GM21447 (cell line): ENCODE data around the gene EFCAB14.
"Not testable (repeated sequence)": the region's sequence is repeated elsewhere in the genome, so short reads cannot be mapped to it uniquely, and the experiment has no call there.

Experiments used
- ATAC-seq: cut with Tn5 transposase; IDR thresholded peaks from one replicate; pipeline ENCODE4 v1.9.1; 2021; ENCODE audit not compliant: unreplicated experiment

The EFCAB14 gene

GRCh38 chr1:46718727-46719622 is at the start of gene EFCAB14:
Gene EFCAB14, minus strand, starts transcription at chr1:46719114. Its CDS starts 1,027 bp downstream, at chr1:46718087.
- ATAC-seq, result peak; percentile 91

DNA sequence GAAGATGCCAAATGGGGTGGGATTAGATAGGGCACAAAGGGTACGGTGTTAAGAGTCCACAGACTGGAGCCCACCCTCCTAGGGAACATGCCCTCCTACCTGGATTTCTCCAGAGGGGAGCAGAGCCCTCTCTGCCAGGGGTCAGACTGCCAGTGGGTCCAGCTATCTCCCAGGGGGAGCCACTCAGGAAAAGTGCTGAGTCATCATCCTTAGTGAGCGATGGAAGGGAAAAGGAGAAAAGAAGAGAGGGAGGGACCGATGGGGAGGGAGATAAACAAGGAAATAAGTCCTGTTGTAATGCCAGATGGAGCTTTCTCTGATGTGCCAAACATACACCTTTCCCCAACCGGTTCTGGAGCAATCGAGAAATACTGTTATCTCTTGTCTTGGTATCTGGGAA is 49.5 kb upstream of the EFCAB14 start:
- no peak for ATAC-seq

GRCh38 chr1:46767649-46768282 is 48.9 kb upstream of the EFCAB14 start:
- no peak for ATAC-seq

- ATAC-seq, result no peak
Observed at GRCh38 chr1:46764402-46764801, 45.5 kb upstream of the EFCAB14 start.

DNA sequence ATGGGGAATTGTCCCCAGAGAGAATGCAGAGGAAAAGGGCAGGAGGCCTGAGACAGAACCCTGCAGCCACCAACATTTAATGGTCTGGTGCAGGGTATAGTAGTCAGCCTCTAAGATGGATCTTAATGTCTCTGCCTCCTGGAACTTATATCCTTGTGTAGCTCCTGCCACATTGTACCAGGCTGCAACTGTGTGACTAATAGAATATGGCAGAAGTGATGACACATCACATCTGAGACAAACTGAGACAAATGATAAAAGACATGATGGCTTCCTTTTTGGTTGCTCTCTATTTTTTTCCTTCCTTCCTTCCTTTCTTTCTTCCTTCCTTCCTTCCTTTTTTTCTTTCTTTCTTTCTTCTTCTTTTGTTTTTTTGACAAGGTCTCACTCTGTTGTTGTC is 42.8 kb upstream of the EFCAB14 start:
- ATAC-seq, result no peak

DNA sequence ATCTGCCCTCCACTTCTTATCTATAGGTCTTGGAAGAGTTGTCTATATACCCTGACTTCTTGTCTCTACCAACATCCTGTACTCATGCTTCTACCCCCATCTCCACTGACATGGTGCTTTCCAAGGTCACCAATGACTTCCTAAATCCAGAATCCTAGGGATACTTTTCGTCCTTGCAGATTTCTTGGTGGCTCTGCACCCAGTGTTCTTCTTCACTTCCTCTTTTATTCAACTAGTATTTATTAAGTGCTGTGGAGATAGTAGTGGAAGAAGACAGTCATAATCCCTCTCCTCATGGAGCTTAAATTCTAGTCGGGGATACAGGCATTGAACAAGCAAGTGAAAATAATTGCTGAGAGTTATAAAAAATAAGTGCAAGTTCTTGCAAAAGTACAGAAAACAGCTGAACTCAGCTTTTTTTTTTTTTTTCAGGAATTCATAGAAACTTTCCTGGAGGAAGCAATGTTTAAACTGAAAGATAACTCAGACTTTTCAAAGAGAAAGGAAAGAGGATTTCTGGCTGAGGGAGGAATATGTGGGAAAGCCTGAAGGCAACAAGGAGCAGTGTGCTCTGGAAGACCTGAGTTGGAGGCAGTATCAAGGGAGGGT is 41.7 kb upstream of the EFCAB14 start:
- ATAC-seq, result no peak

GRCh38 chr1:46757956-46758528 is 39.1 kb upstream of the EFCAB14 start:
- no peak for ATAC-seq

GRCh38 chr1:46757247-46757955 is 38.5 kb upstream of the EFCAB14 start:
- no peak for ATAC-seq

GRCh38 chr1:46755121-46755520 is 36.2 kb upstream of the EFCAB14 start:
- ATAC-seq, result no peak

DNA sequence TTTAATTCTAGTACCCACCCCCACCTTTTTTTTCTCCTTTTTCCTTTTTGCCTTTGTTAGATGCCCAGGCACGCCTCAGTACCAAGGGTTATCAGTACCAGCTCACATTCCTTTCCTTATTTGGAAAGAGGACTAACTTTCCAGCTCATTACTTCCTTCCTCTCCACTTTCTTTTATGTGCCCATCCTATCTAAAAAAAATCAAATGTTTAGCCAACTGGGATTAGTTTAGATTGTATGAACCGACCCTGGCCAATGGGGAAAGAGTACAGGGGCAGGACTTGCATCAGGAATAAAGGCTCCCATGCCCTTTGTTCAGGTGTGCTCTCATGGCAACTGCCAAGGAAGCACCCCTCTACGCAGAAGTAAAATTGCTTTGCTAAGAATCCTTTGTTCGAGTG is 35.8 kb upstream of the EFCAB14 start:
- ATAC-seq, result not testable (repeated sequence)

- ATAC-seq, result no peak
Observed at GRCh38 chr1:46753985-46754384, 35.1 kb upstream of the EFCAB14 start.

GRCh38 chr1:46749921-46750404 is 31.0 kb upstream of the EFCAB14 start:
- no peak for ATAC-seq

DNA sequence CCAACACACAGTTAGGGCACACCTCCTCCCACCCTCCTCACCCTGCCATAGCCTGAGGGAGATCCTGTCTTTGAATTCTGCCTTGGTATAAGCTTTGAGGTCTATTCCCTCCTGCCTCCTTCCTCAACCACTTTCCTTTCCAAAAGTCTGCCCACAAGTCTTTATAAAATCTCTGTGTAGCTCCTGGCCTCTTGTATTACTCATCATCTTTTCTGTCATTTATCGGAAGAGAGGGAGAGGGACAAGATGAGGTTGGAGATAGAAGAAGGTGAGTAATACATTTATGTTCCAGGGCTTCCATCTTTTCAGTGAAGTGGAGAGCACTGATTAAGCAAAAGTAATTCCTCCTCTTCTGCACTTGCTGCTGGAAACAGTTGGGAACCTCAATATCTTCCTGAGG is 30.5 kb upstream of the EFCAB14 start:
- ATAC-seq, result no peak

GRCh38 chr1:46747683-46748288 is 28.9 kb upstream of the EFCAB14 start:
- ATAC-seq, result no peak

GRCh38 chr1:46742069-46742468 is 23.2 kb upstream of the EFCAB14 start:
- ATAC-seq, result no peak

GRCh38 chr1:46735708-46736324 is 16.9 kb upstream of the EFCAB14 start:
- no peak for ATAC-seq

- not testable (repeated sequence) for ATAC-seq
Observed at GRCh38 chr1:46728327-46728873, 9.5 kb upstream of the EFCAB14 start.

DNA sequence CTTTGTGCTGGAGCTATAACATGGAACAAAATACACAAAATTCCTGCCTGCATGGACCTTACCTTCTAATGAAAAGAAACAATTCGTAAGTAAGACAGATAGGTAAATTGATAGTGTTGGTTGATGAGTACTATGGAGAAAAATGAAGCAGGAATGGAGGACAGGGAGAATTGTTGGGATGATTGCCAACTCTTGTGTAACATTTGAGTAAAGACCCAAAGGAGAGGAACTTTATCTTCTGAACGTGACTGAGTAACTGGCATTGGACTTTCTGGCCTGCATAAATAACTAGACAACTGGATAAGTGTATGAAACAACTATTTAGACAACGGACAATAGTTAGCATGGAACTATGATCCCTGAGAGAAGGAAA is 6.8 kb upstream of the EFCAB14 start:
- ATAC-seq, result no peak

GRCh38 chr1:46724991-46725735 is 6.2 kb upstream of the EFCAB14 start:
- no peak for ATAC-seq
